SK-N-SH (cell line): ENCODE results near the gene ERCC5. TPM values are rescaled to one million over a fixed set of nuclear protein-coding genes. Genes with fewer than 3 reads are reported as not detected.

Experiments
- CTCF ChIA-PET: fragments of 300-600, 350-600 bp; formaldehyde crosslinking; extraction: SDS; loops from one replicate; lab custom pipeline; 2021; lab: Yijun Ruan, JAX
- POLR2A ChIA-PET: fragments of 350-600 bp; sonication (Branson Sonifier 250); formaldehyde crosslinking; extraction: SDS; loops from one replicate; lab custom pipeline; 2020; ENCODE audit warnings: antibody characterized with exemption, inconsistent platforms; lab: Yijun Ruan, JAX
- DNase-seq: peaks from one replicate; pipeline ENCODE4 v3.0.0; 2012
- H2AFZ ChIP-seq: fragments of 200-600 bp; sonication (generic); 2 replicates; pipeline ENCODE4 v1.8.1; 2016; ENCODE audit warnings: antibody characterized with exemption, mild to moderate bottlenecking, low read depth
- H3F3A ChIP-seq: fragments of 200-600 bp; sonication (generic); replicated peaks from 2 replicates; pipeline ENCODE3; 2016; ENCODE audit warnings: antibody characterized with exemption, mild to moderate bottlenecking; ENCODE audit not compliant: insufficient read depth
- H3K27ac ChIP-seq, 2 experiments: fragments of 200-500 bp in 1 of 2; fragments of 200-600 bp in 1 of 2; sonication (Bioruptor generic) in 1 of 2; sonication (generic), shearing (Covaris generic) in 1 of 2; 2 replicates each; pipeline versions ENCODE4 v1.5.1 to v1.6.1; 2014 to 2016; ENCODE audit warnings: low read depth in 2 of 2, inconsistent platforms in 1 of 2, low read length in 1 of 2, mild to moderate bottlenecking in 1 of 2, mixed read lengths in 1 of 2
- H3K27me3 ChIP-seq: fragments of 200-600 bp; sonication (generic), shearing (Covaris generic); 2 replicates; pipeline ENCODE4 v1.6.1; 2016; ENCODE audit warnings: mixed run types; ENCODE audit not compliant: insufficient read depth
- H3K36me3 ChIP-seq, 2 experiments: fragments of 200-500 bp in 1 of 2; fragments of 200-600 bp in 1 of 2; sonication (Bioruptor generic) in 1 of 2; sonication (generic) in 1 of 2; replicated peaks in 1 of 2; 2 replicates each; pipeline versions ENCODE3 to v1.5.1; 2014 to 2016; ENCODE audit warnings: low read length in 1 of 2, mild to moderate bottlenecking in 1 of 2; ENCODE audit not compliant: insufficient read depth in 2 of 2, control insufficient read depth in 1 of 2
- H3K4me1 ChIP-seq, 2 experiments: fragments of 200-500 bp in 1 of 2; fragments of 200-600 bp in 1 of 2; sonication (Bioruptor generic) in 1 of 2; sonication (generic), shearing (Covaris generic) in 1 of 2; 2 replicates each; pipeline versions ENCODE4 v1.5.1 to v1.6.1; 2014 to 2016; ENCODE audit warnings: low read depth in 1 of 2, low read length in 1 of 2, mixed run types in 1 of 2; ENCODE audit not compliant: insufficient read depth in 2 of 2, control insufficient read depth in 1 of 2
- H3K4me2 ChIP-seq: fragments of 200-600 bp; sonication (generic), shearing (Covaris generic); 2 replicates; pipeline ENCODE4 v1.6.1; 2017; ENCODE audit warnings: mixed run types
- H3K4me3 ChIP-seq, 2 experiments: fragments of 200-500 bp in 1 of 2; fragments of 200-600 bp in 1 of 2; sonication (Bioruptor generic) in 1 of 2; sonication (generic), shearing (Covaris generic) in 1 of 2; 2 replicates each; pipeline versions ENCODE4 v1.5.1 to v1.8.1; 2014 to 2016; ENCODE audit warnings: low read depth in 2 of 2, inconsistent platforms in 1 of 2, low read length in 1 of 2, mild to moderate bottlenecking in 1 of 2, mixed read lengths in 1 of 2, moderate library complexity in 1 of 2
- H3K79me2 ChIP-seq: fragments of 200-600 bp; sonication (generic); 2 replicates; pipeline ENCODE4 v1.8.1; 2017; ENCODE audit warnings: mild to moderate bottlenecking; ENCODE audit not compliant: insufficient read depth
- H3K9ac ChIP-seq: fragments of 200-600 bp; sonication (generic); 2 replicates; pipeline ENCODE4 v1.6.1; 2017; ENCODE audit warnings: mixed run types
- H3K9me2 ChIP-seq: fragments of 200-600 bp; sonication (generic); 2 replicates; pipeline ENCODE4 v1.6.1; 2017; ENCODE audit warnings: mixed run types
- H3K9me3 ChIP-seq: fragments of 200-600 bp; sonication (generic); 2 replicates; pipeline ENCODE4 v1.6.1; 2017; ENCODE audit warnings: mixed run types, mild to moderate bottlenecking, moderate library complexity
- H4K20me1 ChIP-seq: fragments of 200-600 bp; sonication (generic); 2 replicates; pipeline ENCODE4 v1.6.1; 2017; ENCODE audit warnings: mild to moderate bottlenecking, mixed run types; ENCODE audit not compliant: insufficient read depth
- EP300 ChIP-seq, 2 experiments: IDR thresholded peaks; 2 replicates each; pipeline versions ENCODE4 v1.4.0 to v1.6.1; 2012; ENCODE audit warnings: borderline replicate concordance in 1 of 2, low read depth in 1 of 2, low read length in 1 of 2
- FOXJ3 ChIP-seq: sonication (generic); formaldehyde crosslinking; IDR thresholded peaks from 2 replicates; pipeline ENCODE4 v1.5.1; 2020; ENCODE audit warnings: mild to moderate bottlenecking, missing genetic modification reagents
- FOXM1 ChIP-seq: IDR thresholded peaks from 2 replicates; pipeline ENCODE4 v1.4.0; 2012; ENCODE audit warnings: low read depth, mild to moderate bottlenecking
- POLR2AphosphoS5 ChIP-seq: IDR thresholded peaks from 2 replicates; pipeline ENCODE4 v1.6.1; 2012; ENCODE audit warnings: low read depth, low read length
- RCOR1 ChIP-seq: fragments of 150-350 bp; IDR thresholded peaks from 2 replicates; pipeline ENCODE4 v1.6.1; 2017; ENCODE audit warnings: antibody characterized with exemption, low read length
- RXRA ChIP-seq: IDR thresholded peaks from 2 replicates; pipeline ENCODE4 v1.4.0; 2012; ENCODE audit warnings: low read depth, mild to moderate bottlenecking, borderline replicate concordance
- TCF12 ChIP-seq: IDR thresholded peaks from 2 replicates; pipeline ENCODE4 v1.4.0; 2012
- USF1 ChIP-seq: IDR thresholded peaks from 2 replicates; pipeline ENCODE4 v1.4.0; 2012; ENCODE audit warnings: low read depth, borderline replicate concordance
- YY1 ChIP-seq: IDR thresholded peaks from 2 replicates; pipeline ENCODE4 v1.4.0; 2012; ENCODE audit warnings: low read depth, mild to moderate bottlenecking
- WGBS: methylation state at CpG from one replicate; pipeline ENCODE4 v1.1.6; 2017; ENCODE audit warnings: low lambda C conversion rate; 5-methylcytosine and 5-hydroxymethylcytosine counted together
- polyA plus RNA-seq, 3 experiments: library from polyadenylated mRNA; depleted of rRNA; stranded (reverse); fragments of >200 nt; gene quantifications; 2 replicates each; pipeline ENCODE4 v1.2.3, GENCODE V29; 2012
- TF ChIP-seq, protein P1 (sequence below): fragments of 200-600 bp; sonication (generic); IDR thresholded peaks from 2 replicates; pipeline ENCODE4 v1.6.1; 2017; ENCODE audit warnings: antibody characterized with exemption, mild to moderate bottlenecking, moderate library complexity
- TF ChIP-seq, protein P2 (sequence below): IDR thresholded peaks from 2 replicates; pipeline ENCODE4 v1.4.0; 2012; ENCODE audit warnings: low read depth, borderline replicate concordance

ERCC5 gene
- polyA plus RNA-seq, 1 of the 3 experiments (the other 2 are of a cell fraction) = 14.1 TPM

- H3K9me2 ChIP-seq = no peaks in the 10 kb centered on the region
- CTCF ChIA-PET = interaction anchor here (0.6 to 1.5 kb wide), 4 partner anchors 39 to 1162 kb away, joined by 3 read pairs; partner anchors contain the start of gene ERCC5
- peaks cover under 1 to 2% of the 10 kb centered on the region in 2 experiments; a peak in 2 of 4 replicates for H3K4me1 ChIP-seq
- POLR2A ChIA-PET = no interaction called here
- no peak overlapping the region for H3K4me3 ChIP-seq
- no peak overlapping the region for H3K9ac ChIP-seq
- DNase-seq = peak; percentile 21
- peaks cover 0 to 44% of the 10 kb centered on the region in 2 experiments for H3K36me3 ChIP-seq
- no peak for TF ChIP-seq USF1
- peak; percentile 51; the same call in 1 of the 2 replicates for TF ChIP-seq TCF12
- no peak for TF ChIP-seq FOXM1
- TF ChIP-seq YY1 = no peak
- no peak for TF ChIP-seq FOXJ3 (CRISPR knock-in tag)
- TF ChIP-seq EP300 (IDR thresholded peaks at IDR 0.05; ENCODE audit: borderline replicate concordance in 1 of 2, low read depth in 1 of 2, low read length in 1 of 2) = peak in 1 of 2 experiments; percentile 50; a peak in 1 of 4 replicates
- TF ChIP-seq RXRA = no peak
- no peaks in the 10 kb centered on the region for H3K27me3 ChIP-seq
- no peaks in the 10 kb centered on the region for H4K20me1 ChIP-seq
- no peak overlapping the region for H3K4me2 ChIP-seq
- no peak overlapping the region for H3K27ac ChIP-seq
- peaks cover 84% of the 10 kb centered on the region for H3K79me2 ChIP-seq
- no peak overlapping the region for H2AFZ ChIP-seq
- WGBS = 76% methylated on average over 3 of the region's 3 CpGs
- no peaks in the 10 kb centered on the region for H3F3A ChIP-seq
- H3K9me3 ChIP-seq = 0 out of 2 replicates have a peak, but pooled peaks cover 5% of the 10 kb centered on the region
Observed at GRCh38 chr13:102807699-102808098, 38.1 kb upstream of the ERCC5 start.

DNA sequence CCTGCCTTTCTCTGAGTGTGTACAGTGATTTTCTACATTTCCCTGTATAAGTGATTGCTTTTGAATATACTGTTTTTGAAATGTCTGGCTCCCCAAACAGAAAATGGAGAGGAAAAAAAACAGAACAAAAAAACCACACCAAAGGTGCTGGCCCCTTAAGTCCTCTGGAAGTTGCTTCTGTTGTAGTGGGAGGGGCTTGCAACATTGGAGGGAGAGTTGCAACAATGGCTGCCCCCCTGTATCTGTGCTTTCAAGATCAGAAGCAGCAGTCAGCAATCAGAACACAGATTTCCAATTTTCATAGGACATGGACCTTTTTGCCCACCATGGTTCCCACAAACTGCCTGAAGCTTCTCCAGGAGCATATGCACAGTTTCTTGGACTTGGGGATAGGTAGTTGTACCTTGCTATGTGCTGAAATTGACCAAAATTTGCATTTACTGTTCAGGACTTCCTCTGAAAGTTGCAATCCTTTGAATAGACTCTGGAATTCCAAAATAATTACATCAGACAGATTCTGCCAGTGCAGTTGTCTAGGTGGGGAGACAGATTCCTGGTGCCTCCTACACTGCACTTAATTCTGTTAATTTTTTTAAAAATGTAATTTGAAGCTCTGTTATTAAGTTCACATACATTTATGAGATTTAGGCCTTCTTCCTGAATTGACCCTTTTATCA is 33.1 kb upstream of the ERCC5 start:
- Histone ChIP-seq H3K4me1 (peaks cover 4 to 16% of the 10 kb centered on the region in 2 experiments; a peak in 3 of 4 replicates), H3K9me3 (0 out of 2 replicates have a peak, but pooled peaks cover 5% of the 10 kb centered on the region), H3K4me2 (no peak overlapping the region), H3K36me3 (peaks cover 16 to 29% of the 10 kb centered on the region in 2 experiments), H3K9ac (no peak overlapping the region), H3K9me2 (no peaks in the 10 kb centered on the region), H3K27ac (peak overlapping the region in 1 of 2 experiments; percentile 13; a peak in 2 of 4 replicates), H3K4me3 (no peak overlapping the region), H2AFZ (no peak overlapping the region; the same call in 1 of the 2 replicates), H4K20me1 (no peaks in the 10 kb centered on the region), H3F3A (peaks cover 13% of the 10 kb centered on the region), H3K79me2 (peaks cover 64% of the 10 kb centered on the region), H3K27me3 (no peaks in the 10 kb centered on the region)
- no peak for DNase-seq
- TF ChIP-seq FOXM1 (no peak), RXRA (no peak), POLR2AphosphoS5 (no peak), RCOR1 (no peak), YY1 (peak; percentile 40; the same call in 1 of the 2 replicates)
- TF ChIP-seq, protein P1, sequence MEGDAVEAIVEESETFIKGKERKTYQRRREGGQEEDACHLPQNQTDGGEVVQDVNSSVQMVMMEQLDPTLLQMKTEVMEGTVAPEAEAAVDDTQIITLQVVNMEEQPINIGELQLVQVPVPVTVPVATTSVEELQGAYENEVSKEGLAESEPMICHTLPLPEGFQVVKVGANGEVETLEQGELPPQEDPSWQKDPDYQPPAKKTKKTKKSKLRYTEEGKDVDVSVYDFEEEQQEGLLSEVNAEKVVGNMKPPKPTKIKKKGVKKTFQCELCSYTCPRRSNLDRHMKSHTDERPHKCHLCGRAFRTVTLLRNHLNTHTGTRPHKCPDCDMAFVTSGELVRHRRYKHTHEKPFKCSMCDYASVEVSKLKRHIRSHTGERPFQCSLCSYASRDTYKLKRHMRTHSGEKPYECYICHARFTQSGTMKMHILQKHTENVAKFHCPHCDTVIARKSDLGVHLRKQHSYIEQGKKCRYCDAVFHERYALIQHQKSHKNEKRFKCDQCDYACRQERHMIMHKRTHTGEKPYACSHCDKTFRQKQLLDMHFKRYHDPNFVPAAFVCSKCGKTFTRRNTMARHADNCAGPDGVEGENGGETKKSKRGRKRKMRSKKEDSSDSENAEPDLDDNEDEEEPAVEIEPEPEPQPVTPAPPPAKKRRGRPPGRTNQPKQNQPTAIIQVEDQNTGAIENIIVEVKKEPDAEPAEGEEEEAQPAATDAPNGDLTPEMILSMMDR = no peak
- TF ChIP-seq, protein P2, sequence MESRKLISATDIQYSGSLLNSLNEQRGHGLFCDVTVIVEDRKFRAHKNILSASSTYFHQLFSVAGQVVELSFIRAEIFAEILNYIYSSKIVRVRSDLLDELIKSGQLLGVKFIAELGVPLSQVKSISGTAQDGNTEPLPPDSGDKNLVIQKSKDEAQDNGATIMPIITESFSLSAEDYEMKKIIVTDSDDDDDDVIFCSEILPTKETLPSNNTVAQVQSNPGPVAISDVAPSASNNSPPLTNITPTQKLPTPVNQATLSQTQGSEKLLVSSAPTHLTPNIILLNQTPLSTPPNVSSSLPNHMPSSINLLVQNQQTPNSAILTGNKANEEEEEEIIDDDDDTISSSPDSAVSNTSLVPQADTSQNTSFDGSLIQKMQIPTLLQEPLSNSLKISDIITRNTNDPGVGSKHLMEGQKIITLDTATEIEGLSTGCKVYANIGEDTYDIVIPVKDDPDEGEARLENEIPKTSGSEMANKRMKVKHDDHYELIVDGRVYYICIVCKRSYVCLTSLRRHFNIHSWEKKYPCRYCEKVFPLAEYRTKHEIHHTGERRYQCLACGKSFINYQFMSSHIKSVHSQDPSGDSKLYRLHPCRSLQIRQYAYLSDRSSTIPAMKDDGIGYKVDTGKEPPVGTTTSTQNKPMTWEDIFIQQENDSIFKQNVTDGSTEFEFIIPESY = no peak
- POLR2A ChIA-PET = no interaction called here
- CTCF ChIA-PET = interaction anchor here (0.7 to 1.3 kb wide), 3 partner anchors 13 to 233 kb away, joined by 3 to 5 read pairs (median 3); no protein-coding TSS in a partner anchor
